Measurements from ENCODE around the gene CASP8.
"Not testable (repeated sequence)": the region's sequence is repeated elsewhere in the genome, so short reads cannot be mapped to it uniquely, and the experiment has no call there.

Gene CASP8

GRCh38 chr2:201269764-201270163 lies 9.4 kb downstream of the CASP8 start:
- DNase-seq (ENCODE audit: low read depth) = no peak

DNA sequence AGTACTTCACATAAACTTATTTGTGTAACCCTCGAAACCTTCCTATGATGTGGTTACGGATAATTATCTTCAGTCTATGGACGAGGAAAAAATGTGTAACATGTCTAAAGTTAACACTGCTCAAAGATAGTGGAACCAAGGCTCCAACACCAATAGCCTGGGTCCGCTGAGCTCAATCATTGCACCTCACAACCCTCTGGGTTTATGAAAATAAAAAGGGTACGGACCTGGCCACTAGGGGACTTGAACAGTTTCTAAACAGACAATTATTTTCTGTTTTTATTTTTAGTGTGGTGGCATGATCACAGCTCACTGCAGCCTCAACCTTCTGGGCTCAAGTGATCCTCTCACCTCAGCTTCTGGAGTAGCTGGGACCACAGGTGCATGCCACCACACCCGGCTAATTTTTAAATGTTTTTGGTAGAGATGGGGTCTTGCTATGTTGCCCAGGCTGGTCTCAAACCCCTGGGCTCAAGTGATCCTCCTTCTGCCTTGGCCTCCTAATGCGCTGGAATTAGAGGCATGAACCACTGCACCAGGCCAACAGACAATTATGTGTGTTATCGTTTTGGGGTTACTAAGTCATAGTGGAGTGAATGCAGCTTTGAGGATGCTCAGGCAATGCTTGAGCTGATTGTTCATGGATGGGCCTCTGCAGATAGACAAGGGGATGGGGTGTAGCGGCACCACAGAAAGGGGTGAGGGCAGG lies 10.1 kb downstream of the CASP8 start:
- no peak for DNase-seq (ENCODE audit: low read depth)

DNA sequence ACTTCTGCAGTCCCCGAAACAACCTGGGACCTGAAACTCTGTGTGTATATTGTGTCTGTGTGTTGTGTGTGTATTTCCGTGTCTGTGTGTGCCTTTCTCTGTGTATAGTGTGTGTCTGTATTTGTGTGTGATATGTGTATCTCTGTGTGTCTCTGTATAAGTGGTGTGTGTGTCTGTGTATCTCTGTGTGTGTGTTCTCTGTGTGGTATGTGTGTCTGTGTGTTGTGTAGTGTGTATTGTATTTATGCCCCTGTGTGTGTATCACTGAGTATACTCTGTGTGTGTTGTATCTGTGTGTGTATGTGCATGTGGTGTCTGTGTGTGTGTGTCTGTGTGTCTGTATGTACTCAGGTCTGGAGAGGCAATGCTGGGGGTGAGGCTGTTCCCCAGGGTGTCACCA lies 11.6 kb downstream of the CASP8 start:
- no peak for DNase-seq (ENCODE audit: low read depth)

- no peak for DNase-seq (ENCODE audit: low read depth)
These were observed 13.1 kb downstream of the CASP8 start for GRCh38 chr2:201273330-201273983.

DNA sequence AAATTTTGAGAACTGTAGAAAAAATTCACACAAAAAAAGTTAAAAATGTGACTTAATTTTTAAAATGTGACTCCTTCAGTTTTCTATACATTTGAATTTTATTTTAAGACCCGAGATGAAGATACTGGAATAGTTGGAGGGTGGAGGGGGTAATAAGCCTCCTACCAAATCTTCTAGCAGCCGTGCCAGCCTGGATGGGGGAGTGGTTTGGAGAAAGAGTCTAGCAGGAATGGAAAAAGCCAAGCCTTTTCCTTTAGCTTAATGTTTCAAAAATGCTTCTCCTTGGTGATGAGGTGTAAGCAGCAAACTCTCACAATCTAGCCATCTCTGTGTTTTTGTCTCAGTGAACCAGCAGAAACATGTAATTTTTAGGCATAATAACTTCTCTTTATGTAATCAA lies 14.7 kb downstream of the CASP8 start:
- DNase-seq (ENCODE audit: low read depth) = no peak

- DNase-seq (ENCODE audit: low read depth) = no peak
These were observed 15.7 kb downstream of the CASP8 start for GRCh38 chr2:201275990-201276389.

DNA sequence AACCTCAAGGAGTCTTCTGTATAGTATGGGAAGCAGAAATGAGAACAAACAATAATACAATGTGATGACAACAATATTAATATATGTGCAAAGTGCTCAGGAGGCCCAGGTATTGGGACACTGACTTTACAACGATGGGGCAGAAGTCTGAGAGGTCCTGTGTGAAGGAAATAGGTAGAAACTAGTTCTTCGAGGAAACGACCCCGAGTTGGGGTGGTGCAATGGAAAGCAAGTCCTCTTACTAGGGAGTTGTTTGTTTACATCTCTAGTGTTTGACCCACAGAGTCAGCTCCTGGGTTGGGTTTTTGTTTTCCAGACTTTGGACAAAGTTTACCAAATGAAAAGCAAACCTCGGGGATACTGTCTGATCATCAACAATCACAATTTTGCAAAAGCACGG lies 16.2 kb downstream of the CASP8 start:
- no peak for DNase-seq (ENCODE audit: low read depth)

DNA sequence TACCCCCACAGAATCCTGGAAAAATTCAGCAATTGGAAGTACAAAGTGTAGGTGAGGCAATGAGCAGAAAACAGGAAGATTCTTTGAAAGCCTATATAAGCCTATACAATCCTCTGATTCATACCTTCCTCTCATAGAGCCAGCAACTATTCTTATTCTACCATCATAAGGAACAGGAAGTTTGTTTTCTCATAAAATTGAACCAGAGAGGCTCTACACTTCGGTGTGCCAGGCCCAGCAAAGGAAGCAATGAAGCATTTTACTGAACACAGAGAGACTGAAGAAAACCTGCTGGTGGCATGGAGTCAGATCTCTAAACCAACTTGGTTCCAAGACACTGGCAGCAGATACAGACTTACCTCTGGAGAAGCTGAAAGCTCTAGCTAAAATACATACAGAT lies 18.7 kb downstream of the CASP8 start:
- DNase-seq (ENCODE audit: low read depth) = no peak

- DNase-seq (ENCODE audit: low read depth) = no peak
These were observed 20.1 kb downstream of the CASP8 start for GRCh38 chr2:201280191-201281040.

DNA sequence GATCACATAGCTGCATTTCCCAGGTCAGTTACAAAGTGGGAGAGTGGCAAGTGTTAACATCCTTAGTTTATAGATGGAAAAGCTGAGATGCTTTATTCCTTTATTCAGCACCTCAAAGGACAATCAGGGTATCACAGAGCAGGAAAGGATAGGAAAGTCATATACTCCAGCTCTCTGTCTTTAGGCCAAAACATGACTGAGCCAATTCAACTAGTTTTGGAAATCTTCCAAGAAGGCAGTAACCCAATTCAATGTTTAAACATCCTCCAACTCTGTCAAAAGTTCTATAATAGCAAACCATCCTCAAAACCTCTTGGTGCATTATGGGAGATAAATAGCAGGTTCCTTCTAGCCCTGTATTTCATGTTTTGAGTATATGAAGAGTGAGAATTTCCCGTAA lies 25.2 kb downstream of the CASP8 start:
- no peak for DNase-seq (ENCODE audit: low read depth)

DNA sequence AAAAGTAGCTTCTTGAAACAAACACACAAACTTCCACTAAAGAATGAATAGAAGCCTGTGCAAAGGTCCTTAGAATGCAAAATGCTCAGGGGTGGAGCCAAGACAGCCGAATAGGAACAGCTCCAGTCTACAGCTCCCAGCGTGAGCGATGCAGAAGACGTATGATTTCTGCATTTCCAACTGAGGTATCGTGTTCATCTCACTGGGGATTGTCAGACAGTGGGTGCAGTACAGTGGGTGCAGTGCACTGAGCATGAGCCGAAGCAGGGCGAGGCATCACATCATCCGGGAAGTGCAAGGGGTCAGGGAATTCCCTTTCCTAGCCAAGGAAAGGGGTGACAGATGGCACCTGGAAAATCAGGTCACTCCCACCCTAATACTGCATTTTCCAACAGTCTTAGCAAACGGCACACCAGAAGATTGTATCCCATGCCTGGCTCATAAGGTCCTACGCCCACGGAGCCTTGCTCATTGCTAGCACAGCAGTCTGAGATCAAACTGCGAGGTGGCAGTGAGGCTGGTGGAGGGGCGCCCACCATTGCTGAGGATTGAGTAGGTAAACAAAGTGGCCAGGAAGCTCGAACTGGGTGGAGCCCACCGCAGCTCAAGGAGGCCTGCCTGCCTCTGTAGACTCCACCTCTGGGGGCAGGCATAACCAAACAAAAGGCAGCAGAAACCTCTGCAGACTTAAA lies 30.3 kb downstream of the CASP8 start:
- not testable (repeated sequence) for DNase-seq (ENCODE audit: low read depth)

DNA sequence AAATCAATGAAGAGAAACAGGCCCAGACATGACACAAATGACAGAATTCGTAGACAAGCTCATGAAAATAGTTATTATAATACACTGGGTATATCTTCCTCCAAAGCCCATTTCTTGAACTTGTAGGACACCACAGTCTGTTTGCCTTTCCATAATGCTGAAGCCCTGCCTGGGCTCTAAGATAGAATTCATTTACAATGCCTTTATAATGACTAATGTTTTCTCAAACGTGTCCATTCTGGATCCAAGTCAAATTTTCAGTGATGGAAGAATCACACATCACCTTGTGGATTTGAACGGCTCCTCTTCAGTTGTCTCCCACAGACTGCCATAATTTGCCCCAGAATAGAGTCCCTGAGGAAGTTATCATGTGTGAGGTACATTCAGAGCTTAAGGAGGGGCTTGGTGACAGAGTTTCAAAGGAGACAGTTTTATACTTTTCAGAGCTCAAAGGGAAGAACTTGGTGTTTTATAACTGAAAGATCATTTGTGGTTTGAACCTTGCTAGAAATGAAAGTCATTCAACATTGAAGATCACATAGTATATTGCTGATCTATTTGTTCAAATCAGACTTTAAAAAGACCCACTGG lies 38.2 kb downstream of the CASP8 start:
- DNase-seq (ENCODE audit: low read depth) = no peak

DNA sequence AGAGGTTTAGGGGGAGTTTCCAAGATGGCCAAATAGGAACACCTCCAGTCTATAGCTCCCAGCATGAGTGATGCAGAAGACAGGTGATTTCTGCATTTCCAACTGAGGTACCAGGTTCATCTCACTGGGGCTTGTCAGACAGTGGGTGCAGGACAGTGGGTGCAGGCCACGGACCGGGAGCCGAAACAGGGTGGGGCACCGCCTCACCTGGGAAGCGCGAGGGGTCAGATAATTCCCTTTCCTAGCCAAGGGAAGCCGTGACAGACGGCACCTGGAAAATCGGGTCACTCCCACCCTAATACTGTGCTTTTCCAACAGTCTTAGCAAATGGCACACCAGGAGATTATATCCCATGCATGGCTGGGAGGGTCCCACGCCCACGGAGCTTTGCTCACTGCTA lies 39.6 kb downstream of the CASP8 start:
- not testable (repeated sequence) for DNase-seq (ENCODE audit: low read depth)

DNA sequence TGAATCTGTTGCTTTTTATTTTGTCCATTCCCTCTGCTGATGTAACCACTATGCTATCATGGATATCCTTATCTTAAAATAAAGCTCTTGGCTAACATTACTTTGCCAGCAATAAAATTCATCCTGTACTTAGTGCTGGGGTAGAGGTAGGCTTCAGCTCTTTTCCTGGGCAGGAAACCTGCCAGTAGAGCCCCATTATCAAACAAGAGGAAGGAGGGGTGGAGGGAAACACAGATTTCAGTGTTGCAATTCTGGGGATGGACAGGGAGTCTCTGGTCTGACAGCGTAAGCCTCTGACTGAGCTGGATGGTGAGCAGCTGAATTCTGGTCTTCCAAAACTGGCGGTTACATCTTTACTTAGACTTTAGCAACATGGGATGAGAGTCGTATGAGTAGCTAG lies 47.5 kb downstream of the CASP8 start:
- DNase-seq (ENCODE audit: low read depth) = no peak

GRCh38 chr2:201308914-201309313 lies 48.6 kb downstream of the CASP8 start:
- no peak for DNase-seq (ENCODE audit: low read depth)

DNA sequence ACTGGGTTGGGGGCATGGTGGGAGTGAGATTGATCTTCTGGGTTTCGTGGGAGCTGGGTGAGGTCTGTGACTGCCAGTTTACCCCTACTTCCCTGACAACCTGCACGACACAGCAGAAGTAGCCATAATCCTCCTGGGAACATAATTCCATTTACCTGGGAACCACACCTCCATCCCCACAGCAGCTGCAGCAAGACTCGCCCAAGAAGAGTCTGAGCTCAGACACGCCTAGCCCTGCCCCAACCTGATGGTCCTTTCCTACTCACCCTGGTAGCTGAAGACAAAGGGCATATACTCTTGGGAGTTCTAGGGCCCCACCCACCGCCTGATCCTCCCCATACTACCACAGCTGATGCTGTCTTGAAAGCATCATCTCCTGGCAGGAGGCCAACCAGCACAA lies 53.0 kb downstream of the CASP8 start:
- DNase-seq (ENCODE audit: low read depth) = no peak

DNA sequence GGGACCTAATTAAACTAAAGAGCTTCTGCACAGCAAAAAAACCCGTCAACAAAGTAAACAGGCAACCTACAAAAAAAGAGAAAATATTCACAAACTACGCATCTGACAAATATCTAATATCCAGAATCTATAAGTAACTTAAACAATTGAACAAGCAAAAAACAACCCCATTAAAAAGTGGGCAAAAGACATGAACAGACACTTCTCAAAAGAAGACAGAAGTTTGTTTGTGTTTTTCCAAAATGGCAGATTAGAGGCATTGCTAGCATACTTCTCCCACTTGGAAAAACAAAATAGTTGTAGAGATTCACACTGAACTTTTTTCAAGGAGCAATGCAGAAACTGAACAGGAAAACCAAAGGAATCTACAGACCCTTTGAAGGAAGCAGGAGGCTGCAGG lies 59.2 kb downstream of the CASP8 start:
- no peak for DNase-seq (ENCODE audit: low read depth)

- no peak for DNase-seq (ENCODE audit: low read depth)
These were observed 59.9 kb downstream of the CASP8 start for GRCh38 chr2:201320257-201320656.

- no peak for DNase-seq (ENCODE audit: low read depth)
These were observed 60.4 kb downstream of the CASP8 start for GRCh38 chr2:201320701-201321100.

DNA sequence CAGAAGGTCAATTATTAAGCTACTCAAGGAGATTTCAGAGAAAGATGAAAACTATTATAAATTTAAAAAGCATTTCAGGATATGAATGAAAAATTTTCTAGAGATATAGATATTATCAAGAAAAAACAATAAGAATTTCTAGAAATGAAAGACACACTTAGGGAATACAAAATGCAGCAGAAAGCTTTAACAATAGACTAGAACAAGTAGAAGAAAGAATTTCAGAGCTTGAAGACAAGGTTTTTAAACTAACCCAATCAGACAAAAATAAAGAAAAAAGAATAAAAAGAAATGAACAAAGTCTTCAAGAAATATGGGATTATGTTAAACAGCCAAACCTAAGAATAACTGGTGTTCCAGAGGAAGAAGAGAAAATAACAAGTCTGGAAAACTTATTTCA lies 62.4 kb downstream of the CASP8 start:
- DNase-seq (ENCODE audit: low read depth) = no peak

DNA sequence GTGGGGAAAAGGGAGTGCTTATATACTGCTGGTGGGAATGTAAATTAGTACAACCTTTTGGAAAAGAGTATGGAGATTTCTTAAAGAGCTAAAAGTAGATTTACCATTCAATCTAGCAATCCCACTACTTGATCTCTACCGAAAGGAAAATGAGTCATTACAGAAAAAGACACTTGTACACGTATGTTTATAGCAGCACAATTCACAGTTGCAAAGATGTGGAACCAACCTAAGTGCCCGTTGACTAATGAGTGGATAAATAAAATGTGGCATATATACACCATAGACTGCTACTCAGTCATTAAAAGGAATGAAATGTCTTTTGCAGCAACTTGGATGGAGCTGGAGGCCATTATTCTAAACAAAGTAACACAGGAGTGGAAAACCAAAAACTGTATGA lies 67.3 kb downstream of the CASP8 start:
- no peak for DNase-seq (ENCODE audit: low read depth)

DNA sequence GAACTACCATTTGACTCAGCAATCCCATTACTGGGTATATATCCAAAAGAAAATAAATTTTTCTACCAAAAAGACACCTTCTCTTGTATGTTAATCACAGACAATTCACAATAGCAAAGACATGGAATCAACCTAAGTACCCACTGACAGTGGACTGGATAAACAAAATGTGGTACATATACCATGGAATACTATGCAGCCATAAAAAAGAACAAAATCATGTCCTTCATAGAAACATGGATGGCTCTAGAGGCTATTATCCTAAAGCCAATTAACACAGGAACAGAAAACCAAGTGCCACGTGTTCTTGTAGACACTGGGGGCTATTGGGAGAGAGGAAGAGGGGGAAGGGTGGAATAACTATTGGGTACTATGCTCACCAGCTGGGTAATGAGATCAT lies 69.1 kb downstream of the CASP8 start:
- DNase-seq (ENCODE audit: low read depth) = no peak

Measured in activated T-helper 9 cell treated with anti-CD3 and anti-CD28 coated beads, Interleukin-2, amount 50 U/mL, for 16 hours (primary cell).